NCI-H146 treated with DMSO at 0.1 percent for 48 hours (cell line): ENCODE measurements around the gene MICAL2.
"Not testable (repeated sequence)": the region's sequence is repeated elsewhere in the genome, so short reads cannot be mapped to it uniquely, and the experiment has no call there.

ENCODE experiments used
- DNase-seq: peaks from one replicate; lab custom pipeline; 2025; ENCODE audit not compliant: unreplicated experiment; lab: John Stamatoyannopoulos, UW

MICAL2 gene

GRCh38 chr11:12131943-12132789, 21.8 kb downstream of the MICAL2 start:
- no peak for DNase-seq

GRCh38 chr11:12132790-12133145, 22.4 kb downstream of the MICAL2 start:
- DNase-seq = no peak

GRCh38 chr11:12133547-12134235, 23.3 kb downstream of the MICAL2 start:
- no peak for DNase-seq

- DNase-seq = no peak
Observed at GRCh38 chr11:12134236-12134585, 23.8 kb downstream of the MICAL2 start.

- DNase-seq = no peak
Observed at GRCh38 chr11:12135185-12135584, 24.8 kb downstream of the MICAL2 start.

- no peak for DNase-seq
Observed at GRCh38 chr11:12137005-12137690, 26.8 kb downstream of the MICAL2 start.

- no peak for DNase-seq
Observed at GRCh38 chr11:12137938-12138731, 27.7 kb downstream of the MICAL2 start.

GRCh38 chr11:12139144-12139881, 28.9 kb downstream of the MICAL2 start:
- no peak for DNase-seq

GRCh38 chr11:12140186-12140793, 29.9 kb downstream of the MICAL2 start:
- DNase-seq = no peak

- no peak for DNase-seq
Observed at GRCh38 chr11:12141283-12141682, 30.9 kb downstream of the MICAL2 start.

- DNase-seq = no peak
Observed at GRCh38 chr11:12142176-12142575, 31.8 kb downstream of the MICAL2 start.

- no peak for DNase-seq
Observed at GRCh38 chr11:12142909-12143308, 32.5 kb downstream of the MICAL2 start.

- DNase-seq = no peak
Observed at GRCh38 chr11:12143461-12144258, 33.3 kb downstream of the MICAL2 start.

- no peak for DNase-seq
Observed at GRCh38 chr11:12144330-12145174, 34.2 kb downstream of the MICAL2 start.

- not testable (repeated sequence) for DNase-seq
Observed at GRCh38 chr11:12146678-12147077, 36.3 kb downstream of the MICAL2 start.

GRCh38 chr11:12147827-12148226, 37.4 kb downstream of the MICAL2 start:
- DNase-seq = no peak

GRCh38 chr11:12148466-12148865, 38.1 kb downstream of the MICAL2 start:
- DNase-seq = no peak

- no peak for DNase-seq
Observed at GRCh38 chr11:12148882-12149281, 38.5 kb downstream of the MICAL2 start.
